K562 (cell line): Measurements from ENCODE around the gene STT3B.

Experiments
- ATF3 ChIP-seq, 2 experiments: fragments of 450-650 bp in 1 of 2; sonication (generic) in 1 of 2; formaldehyde crosslinking in 1 of 2; IDR thresholded peaks in 1 of 2; conservative IDR thresholded peaks in 1 of 2; 2 replicates each; pipeline versions ENCODE4 v1.6.1 to v1.8.1; 2016 to 2023; ENCODE audit warnings: mild to moderate bottlenecking in 2 of 2, moderate library complexity in 2 of 2, inconsistent platforms in 1 of 2, missing genetic modification reagents in 1 of 2
- CTCF ChIP-seq, 3 experiments: IDR thresholded peaks in 2 of 3; conservative IDR thresholded peaks in 1 of 3; 2 replicates each; pipeline ENCODE4 v1.5.1; 2011 to 2012; ENCODE audit warnings: low read length in 3 of 3, mild to moderate bottlenecking in 3 of 3, control low read depth in 2 of 3, improper control_type of control experiment in 1 of 3, inconsistent platforms in 1 of 3, low read depth in 1 of 3, mixed read lengths in 1 of 3, moderate library complexity in 1 of 3; ENCODE audit not compliant: insufficient read depth in 2 of 3
- POLR2A ChIP-seq: fragments of 450-650 bp; conservative IDR thresholded peaks from 2 replicates; pipeline ENCODE4 v1.6.1; 2016
- REST ChIP-seq, 2 experiments: fragments of 450-650 bp; formaldehyde crosslinking in 1 of 2; IDR thresholded peaks; 2 replicates each; pipeline versions ENCODE4 v1.4.0 to v1.6.1; 2014 to 2020; ENCODE audit warnings: mild to moderate bottlenecking in 2 of 2, borderline replicate concordance in 1 of 2, low read depth in 1 of 2
- TCF7L2 ChIP-seq: fragments of 150-350 bp; IDR thresholded peaks from 2 replicates; pipeline ENCODE4 v1.6.1; 2016; ENCODE audit warnings: low read depth, mild to moderate bottlenecking, low read length, moderate library complexity
- ZBTB43 ChIP-seq: sonication (generic); formaldehyde crosslinking; IDR thresholded peaks from 2 replicates; pipeline ENCODE4 v1.8.0; 2023; ENCODE audit warnings: mild to moderate bottlenecking, missing genetic modification reagents
- ZNF140 ChIP-seq: fragments of 250-450 bp; sonication (Bioruptor Pico); IDR thresholded peaks from 2 replicates; pipeline ENCODE4 v1.8.0; 2021; ENCODE audit warnings: moderate library complexity, mild to moderate bottlenecking, inconsistent platforms

GRCh38 chr3:31636694-31637442, 104.1 kb downstream of the STT3B start:
- TF ChIP-seq ZNF140 (CRISPR knock-in tag) (no peak), REST (IDR thresholded peaks at IDR 0.05; ENCODE audit: borderline replicate concordance) (no peak), REST (CRISPR knock-in tag; IDR thresholded peaks at IDR 0.05; ENCODE audit: low read depth) (no peak), ATF3 (IDR thresholded peaks at IDR 0.05) (no peak), ATF3 (CRISPR knock-in tag; conservative IDR thresholded peaks at IDR 0.05) (no peak), POLR2A (no peak), ZBTB43 (CRISPR knock-in tag) (no peak), CTCF (IDR thresholded peaks at IDR 0.05 in 2 of 3, conservative IDR thresholded peaks at IDR 0.05 in 1 of 3; ENCODE audit: insufficient read depth in 2 of 3, low read depth in 1 of 3, low read length in 3 of 3) (no peak), TCF7L2 (no peak)
